HG03175 (cell line): ENCODE measurements around the gene CT47A1.
"Not testable (repeated sequence)": the region's sequence is repeated elsewhere in the genome, so short reads cannot be mapped to it uniquely, and the experiment has no call there.

ENCODE experiments used
- ATAC-seq: cut with Tn5 transposase; IDR thresholded peaks from one replicate; pipeline ENCODE4 v1.9.1; 2021; ENCODE audit warnings: mild to moderate bottlenecking, moderate library complexity; ENCODE audit not compliant: unreplicated experiment

The CT47A1 gene

GRCh38 chrX:120985660-120986059, at the start of gene CT47A1:
Gene CT47A1, minus strand, starts transcription at chrX:120985760. Its CDS starts 231 bp downstream, at chrX:120985529.
- ATAC-seq: not testable (repeated sequence)

DNA sequence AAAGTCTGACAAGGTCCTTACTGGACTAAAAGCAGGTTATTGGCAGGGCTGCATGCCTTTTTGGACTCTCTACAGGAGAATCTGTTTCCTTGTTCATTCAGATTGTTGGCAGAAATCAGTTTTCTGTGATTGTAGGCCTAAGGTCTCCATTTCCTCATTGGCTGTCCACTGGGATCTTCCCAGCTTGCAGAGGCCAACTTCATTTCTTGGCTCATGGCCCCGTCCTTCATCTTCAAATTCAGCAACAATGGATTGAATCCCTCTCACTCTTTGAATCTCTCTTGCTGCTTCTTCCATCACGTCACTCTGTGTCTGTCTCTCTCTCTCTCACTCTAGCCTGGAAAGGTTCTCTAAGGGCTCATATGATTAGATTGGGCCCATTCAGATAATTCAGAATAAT, 47.0 kb upstream of the CT47A1 start:
- no peak for ATAC-seq

DNA sequence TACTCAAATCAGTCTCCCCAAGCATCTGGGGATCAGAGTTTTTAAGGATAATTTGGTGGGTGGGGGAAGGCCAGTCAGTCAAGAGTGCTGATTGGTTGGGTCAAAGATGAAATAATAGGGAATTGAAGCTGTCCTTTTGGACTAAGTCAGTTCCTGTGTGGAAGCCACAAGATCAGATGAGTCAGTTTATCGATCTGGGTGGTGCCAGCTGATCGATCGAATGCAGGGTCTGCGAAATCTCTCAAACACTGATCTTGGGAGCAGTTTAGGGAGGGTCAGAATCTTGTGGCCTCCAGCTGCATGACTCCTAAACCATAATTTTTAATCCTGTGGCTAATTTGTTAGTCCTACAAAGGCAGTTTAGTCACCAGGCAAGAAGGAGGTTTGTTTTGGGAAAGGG, 44.5 kb upstream of the CT47A1 start:
- ATAC-seq: no peak

- no peak for ATAC-seq
Observed at GRCh38 chrX:121028419-121028818, 42.9 kb upstream of the CT47A1 start.

DNA sequence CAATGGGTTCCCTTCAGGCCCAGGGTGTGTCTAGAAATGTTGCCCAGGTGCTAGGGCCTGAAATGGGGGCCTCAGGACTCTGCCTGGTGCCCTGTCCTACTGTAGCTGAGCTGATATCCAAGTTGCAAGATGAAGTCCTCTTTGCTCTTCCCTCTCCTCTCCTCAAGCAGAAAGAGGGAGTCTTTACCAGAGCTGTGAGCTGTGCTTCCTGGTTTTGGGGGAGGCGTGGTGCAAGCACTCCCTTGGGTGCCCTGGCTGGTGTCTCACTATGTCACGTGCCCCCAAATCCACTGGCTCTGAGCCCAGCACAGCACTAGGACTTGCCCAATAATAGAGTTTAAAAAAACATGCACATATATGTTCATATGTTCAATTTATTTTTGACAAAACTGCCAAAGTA, 29.3 kb upstream of the CT47A1 start:
- ATAC-seq: no peak

DNA sequence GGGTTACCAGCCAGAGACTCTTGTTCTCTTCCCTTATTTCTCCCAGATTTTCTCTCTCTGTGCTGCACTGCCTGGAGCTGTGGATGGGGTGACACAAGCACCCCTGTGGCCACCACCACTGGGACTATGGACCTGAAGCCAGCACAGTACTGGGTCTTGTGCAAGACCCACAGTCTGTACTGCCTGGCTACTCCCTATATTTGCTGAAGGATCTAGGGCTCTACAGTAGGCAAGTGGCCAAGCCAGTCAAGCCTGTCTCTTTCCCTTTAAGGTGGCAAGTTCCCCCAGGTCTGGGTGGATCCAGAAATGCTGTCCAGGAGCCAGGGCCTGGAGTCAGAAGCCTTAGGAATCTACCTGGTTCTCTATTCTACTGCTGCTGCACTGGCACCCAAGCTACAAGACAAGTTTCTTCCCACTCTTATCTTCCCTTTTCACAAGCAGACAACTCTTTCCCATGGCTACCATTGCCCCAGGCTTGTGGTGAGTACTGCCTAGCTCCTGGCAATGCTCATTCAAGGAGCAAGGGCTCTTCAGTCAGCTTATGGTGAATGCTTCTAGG, 28.4 kb upstream of the CT47A1 start:
- no peak for ATAC-seq

DNA sequence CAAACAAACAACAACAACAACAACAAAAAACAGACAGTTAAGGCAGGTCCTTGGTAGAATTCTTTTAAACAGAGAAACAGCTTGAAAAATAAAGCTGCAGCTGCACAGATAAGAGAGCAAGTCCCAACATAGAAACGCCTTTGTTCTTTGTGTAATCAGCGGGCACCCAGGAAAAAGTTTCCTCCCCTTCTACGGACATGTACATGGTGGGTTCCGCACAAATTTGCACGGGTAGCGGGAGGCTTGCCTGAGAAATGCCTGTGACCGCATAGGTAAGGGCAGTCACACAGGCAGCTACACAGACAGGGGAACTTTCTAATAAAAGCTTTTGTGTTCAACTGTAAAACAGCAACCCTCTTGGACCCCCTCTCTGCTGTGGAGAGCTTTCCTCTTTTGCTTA, 25.7 kb upstream of the CT47A1 start:
- ATAC-seq: no peak

DNA sequence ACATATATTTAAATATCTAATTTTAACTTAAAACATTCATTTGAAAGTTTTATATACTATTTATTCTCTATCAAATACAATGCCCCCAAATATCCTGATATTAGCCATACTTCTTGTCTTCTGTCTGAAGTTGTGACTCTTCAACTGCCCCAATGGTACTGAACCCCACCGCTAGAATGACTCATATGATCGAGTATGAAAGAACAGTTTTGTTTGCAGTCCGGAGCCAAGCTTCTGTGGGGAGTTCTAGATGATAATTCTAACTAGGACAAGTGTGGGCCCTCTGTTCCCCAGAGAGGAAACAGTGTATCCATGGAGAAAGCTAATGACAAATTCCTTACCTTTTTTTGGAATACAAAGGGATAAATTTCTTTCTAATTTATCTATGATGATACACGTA, 24.7 kb upstream of the CT47A1 start:
- ATAC-seq: no peak

- no peak for ATAC-seq
Observed at GRCh38 chrX:121009764-121010163, 24.2 kb upstream of the CT47A1 start.

DNA sequence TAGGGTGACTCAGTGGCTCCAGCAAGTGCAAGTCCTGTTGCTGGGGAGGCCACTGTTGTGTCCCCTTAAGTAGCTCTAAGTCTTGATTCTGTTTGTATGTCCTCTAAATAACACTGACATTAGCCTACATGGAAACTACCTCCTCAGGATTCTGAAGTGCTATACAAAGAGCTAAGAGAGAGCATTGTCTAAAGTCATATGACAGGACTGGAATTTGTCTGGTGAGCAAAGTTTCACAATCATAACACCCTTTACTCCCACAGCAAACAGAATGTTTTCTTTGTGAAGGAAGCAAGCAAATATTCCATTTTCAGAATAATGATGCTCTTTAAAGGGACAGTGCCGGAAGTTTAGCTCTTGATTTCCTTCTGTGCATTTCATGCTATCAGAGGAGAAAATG, 23.4 kb upstream of the CT47A1 start:
- ATAC-seq: no peak

DNA sequence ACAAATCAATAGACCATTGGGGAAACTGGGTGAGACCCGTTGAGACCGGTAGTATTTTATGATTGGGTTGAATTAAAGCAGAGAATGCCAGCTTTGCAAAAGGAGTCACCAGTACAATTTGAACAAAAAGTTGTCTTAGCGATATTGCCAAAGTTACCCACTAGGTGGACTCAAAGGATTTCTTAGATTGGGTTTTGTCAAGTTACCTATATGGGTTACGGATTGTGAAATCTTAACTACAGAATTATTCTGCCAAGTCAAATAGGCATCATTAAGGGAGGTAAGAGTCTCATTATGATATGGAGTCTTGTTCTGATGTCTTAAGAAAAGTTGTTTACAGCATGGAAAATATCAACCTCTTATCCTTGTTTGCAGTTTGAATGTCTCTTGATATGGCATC, 15.0 kb upstream of the CT47A1 start:
- ATAC-seq: no peak

DNA sequence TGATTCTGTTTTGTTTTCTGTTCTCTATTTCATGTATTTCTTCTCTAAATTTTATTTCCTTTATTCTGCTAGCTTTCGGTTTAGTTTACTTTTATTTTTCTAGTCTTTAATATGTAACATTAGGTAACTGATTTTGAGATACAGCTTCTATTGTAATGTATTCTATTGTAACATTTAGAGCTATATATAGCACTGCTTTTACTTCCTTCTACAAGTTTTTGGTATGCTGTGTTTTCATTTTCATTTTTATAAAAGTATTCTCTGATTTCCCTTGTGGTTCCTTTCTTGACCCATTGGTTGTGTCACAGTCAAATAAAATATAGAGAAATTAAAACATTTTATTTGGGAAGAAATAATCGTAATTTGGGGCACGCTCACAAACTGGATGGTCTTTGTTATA, 13.9 kb upstream of the CT47A1 start:
- ATAC-seq: peak; percentile 47

DNA sequence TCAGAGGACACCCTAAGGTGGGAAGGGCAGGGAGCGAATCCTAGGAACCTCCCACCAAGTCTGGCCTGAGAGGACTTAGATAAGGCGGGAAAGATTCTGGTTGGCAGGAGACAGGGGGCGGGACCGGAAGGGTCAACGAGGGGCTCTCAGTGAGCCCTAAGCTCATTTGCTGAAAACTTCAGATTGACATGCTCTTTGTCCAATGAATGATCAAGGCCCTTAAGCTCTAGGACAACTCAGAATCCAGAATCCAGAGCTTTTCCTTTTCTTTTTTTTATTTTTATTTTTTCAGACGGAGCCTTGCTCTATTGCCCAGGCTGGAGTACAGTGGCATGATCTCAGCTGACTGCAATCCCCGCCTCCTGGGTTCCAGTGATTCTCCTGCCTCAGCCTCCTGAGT, 29.1 kb downstream of the CT47A1 start, which contains the start of gene CT47A7:
TSS of gene CT47A7 (minus strand) at position 101 of the 400 bp plus-strand sequence. CDS start 255 bp downstream, outside the sequence.
- ATAC-seq: not testable (repeated sequence)
